ENCODE results near the gene CCL5.

- no peak for TF ChIP-seq TFCP2L1 (CRISPR knock-in tag; IDR thresholded peaks at IDR 0.05)
- no peak for TF ChIP-seq EP300 (IDR thresholded peaks at IDR 0.05)
- TF ChIP-seq NR3C1 (IDR thresholded peaks at IDR 0.05), result no peak
- TF ChIP-seq, protein P1, sequence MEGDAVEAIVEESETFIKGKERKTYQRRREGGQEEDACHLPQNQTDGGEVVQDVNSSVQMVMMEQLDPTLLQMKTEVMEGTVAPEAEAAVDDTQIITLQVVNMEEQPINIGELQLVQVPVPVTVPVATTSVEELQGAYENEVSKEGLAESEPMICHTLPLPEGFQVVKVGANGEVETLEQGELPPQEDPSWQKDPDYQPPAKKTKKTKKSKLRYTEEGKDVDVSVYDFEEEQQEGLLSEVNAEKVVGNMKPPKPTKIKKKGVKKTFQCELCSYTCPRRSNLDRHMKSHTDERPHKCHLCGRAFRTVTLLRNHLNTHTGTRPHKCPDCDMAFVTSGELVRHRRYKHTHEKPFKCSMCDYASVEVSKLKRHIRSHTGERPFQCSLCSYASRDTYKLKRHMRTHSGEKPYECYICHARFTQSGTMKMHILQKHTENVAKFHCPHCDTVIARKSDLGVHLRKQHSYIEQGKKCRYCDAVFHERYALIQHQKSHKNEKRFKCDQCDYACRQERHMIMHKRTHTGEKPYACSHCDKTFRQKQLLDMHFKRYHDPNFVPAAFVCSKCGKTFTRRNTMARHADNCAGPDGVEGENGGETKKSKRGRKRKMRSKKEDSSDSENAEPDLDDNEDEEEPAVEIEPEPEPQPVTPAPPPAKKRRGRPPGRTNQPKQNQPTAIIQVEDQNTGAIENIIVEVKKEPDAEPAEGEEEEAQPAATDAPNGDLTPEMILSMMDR (IDR thresholded peaks at IDR 0.05), result no peak
- TF ChIP-seq, protein P2, sequence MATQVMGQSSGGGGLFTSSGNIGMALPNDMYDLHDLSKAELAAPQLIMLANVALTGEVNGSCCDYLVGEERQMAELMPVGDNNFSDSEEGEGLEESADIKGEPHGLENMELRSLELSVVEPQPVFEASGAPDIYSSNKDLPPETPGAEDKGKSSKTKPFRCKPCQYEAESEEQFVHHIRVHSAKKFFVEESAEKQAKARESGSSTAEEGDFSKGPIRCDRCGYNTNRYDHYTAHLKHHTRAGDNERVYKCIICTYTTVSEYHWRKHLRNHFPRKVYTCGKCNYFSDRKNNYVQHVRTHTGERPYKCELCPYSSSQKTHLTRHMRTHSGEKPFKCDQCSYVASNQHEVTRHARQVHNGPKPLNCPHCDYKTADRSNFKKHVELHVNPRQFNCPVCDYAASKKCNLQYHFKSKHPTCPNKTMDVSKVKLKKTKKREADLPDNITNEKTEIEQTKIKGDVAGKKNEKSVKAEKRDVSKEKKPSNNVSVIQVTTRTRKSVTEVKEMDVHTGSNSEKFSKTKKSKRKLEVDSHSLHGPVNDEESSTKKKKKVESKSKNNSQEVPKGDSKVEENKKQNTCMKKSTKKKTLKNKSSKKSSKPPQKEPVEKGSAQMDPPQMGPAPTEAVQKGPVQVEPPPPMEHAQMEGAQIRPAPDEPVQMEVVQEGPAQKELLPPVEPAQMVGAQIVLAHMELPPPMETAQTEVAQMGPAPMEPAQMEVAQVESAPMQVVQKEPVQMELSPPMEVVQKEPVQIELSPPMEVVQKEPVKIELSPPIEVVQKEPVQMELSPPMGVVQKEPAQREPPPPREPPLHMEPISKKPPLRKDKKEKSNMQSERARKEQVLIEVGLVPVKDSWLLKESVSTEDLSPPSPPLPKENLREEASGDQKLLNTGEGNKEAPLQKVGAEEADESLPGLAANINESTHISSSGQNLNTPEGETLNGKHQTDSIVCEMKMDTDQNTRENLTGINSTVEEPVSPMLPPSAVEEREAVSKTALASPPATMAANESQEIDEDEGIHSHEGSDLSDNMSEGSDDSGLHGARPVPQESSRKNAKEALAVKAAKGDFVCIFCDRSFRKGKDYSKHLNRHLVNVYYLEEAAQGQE (IDR thresholded peaks at IDR 0.05), result no peak
- no peak for TF ChIP-seq RAD21 (conservative IDR thresholded peaks at IDR 0.05 in 1 of 2, IDR thresholded peaks at IDR 0.05 in 1 of 2)
Observed at GRCh38 chr17:35891269-35891668, 11.1 kb upstream of the CCL5 start.

Data from A549 (cell line).